HG02970 (cell line): Measurements from ENCODE around the gene OR5K4.
"Not testable (repeated sequence)": the region's sequence is repeated elsewhere in the genome, so short reads cannot be mapped to it uniquely, and the experiment has no call there.

Experiments used
- ATAC-seq: cut with Tn5 transposase; IDR thresholded peaks from one replicate; pipeline ENCODE4 v1.9.1; 2021; ENCODE audit warnings: mild to moderate bottlenecking, moderate library complexity, moderate number of reproducible peaks; ENCODE audit not compliant: unreplicated experiment, low FRiP score

Gene OR5K4

DNA sequence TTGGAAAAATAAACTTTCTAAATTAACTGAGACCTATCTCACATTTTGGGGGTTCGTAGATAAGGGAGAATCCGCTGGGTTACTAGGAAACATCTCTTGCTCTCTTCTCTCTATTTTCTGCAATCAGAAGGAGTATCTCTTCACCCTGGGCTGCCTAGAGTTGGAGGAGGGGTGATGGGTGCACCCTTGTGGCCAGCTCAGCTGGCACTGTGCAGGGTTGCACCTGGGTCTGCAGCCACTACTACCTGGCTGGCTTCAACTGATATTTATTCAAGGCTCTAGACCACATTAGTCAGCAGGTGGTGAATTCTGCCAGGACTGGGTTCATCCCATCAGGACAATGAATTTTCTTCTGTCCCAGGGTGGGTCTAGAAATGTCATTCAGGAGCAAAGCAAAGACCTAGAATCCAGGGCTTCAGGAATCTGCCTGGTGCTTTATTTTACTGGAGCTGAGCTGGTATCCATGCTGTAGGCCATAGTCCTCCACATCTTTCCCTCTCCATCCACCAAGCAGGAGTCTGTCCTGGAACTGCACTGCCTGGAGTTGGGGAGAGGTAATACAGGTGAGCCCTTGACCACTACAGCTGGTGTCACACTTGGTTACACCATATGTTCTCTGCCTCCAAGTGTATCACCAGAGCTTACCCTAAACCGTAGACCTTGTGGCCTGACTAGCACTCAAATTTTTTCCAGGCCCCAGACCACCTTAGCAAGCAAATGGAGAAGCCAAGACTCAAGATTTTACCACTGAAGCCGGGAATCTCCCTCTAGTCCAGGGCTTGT, 14.0 kb downstream of the OR5K4 start:
- no peak for ATAC-seq

DNA sequence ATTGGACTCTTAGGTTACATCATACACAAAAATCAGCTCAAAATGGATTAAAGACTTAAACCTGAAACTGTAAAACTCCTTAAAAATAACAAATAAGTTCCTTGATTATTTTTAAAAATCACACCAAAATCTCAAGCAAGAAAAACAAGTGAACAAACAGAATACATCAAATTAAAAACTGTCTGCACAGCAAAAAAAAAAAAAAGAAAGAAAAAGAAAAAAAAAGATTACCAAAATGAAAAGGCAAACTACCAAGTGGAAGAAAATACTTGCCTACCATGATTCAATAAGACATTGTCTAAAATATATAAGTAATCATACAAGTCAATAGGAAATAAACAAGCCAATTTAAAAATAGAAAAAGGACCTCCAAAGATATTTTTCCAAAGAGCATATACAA, 17.5 kb downstream of the OR5K4 start:
- no peak for ATAC-seq

DNA sequence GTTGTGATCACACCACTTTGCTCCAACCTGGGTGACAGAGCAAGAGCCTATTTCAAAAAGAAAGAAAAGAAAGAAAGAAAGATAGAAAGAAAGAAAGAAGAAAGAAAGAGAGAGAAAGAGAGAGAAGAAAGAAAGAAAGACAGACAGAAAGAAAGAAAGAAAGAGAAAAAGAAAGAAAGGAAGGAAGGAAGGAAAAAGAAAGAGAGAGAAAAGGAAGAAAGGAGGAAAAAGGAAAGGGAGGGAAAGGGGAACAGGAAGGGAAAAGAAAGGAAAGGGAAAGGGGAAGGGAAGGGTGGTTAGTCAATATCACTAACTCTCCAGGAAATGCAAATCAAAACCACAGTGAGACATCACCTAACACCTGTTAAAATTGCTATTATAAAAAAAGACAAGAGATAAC, 18.2 kb downstream of the OR5K4 start:
- no peak for ATAC-seq

DNA sequence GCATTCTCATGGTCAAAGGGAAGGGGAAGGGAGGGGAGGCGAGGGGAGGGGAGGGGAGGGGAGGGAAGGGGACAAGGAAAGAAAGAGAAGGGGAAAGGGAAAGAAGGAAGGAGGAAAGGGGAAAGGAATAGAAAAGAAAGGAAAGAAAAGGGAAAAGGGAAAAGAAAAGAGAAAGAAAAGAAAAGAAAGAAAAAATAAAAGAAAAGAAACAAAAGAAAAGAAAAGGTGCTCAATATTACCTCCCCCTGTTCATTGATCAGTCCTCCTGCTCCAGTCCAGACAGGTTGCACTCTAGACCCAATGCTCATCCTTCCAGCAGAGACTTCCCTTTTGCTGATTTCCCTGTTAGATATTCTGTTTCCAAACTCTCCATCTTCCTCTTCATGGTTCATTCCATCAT, 18.8 kb downstream of the OR5K4 start:
- ATAC-seq: no peak

DNA sequence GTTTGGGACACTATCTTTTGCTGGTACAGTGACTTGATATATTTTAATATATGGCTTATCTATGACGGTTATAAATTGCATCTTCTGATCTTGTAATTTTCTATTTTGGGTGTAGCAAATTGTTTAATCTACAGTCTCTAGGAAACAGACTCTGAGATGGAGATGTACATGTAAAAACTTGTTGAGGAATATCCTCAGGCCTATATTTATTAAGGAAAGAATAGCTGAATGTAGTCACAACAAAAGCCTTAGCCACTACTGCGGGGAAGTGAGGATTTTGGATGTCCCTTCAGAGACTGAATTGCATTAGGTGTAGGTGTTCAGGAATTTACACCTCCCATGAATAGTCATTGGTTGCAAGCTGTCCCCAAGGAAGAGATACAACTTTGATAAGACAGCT, 23.0 kb downstream of the OR5K4 start:
- ATAC-seq: no peak

DNA sequence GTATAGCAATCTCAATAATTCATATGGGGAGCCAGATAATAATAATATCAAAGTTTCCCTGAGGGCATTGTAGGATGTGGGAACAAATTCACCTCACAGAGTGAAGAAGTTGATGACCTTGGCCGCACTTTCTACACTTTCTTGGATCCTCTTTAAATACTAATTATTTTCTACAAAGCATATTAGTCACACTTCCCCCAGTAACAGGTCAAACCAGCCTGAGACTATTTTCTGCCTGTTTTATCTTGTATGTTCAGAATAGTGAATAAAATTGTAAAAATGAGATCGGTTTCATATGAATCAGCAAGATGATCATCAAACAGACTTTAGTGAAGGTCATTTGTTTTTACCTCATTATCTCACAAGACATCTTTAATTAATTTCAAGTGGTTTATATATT, 34.5 kb downstream of the OR5K4 start:
- no peak for ATAC-seq

DNA sequence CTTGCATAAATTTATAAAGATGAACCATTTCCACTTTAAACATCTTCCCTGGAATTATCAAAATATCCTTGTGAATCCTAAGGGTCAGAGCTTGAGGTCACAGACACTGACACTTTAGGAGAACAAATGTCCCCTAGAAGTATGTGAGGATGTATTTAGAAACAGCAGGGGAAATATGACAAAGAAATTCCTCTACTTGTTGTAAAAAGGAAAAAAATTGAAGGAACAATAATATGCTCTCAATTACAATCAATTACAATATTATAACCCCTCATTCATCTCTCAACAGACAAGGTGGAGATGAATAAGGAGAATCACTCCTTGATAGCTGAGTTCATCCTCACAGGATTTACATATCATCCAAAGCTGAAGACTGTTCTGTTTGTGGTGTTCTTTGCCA, 36.7 kb downstream of the OR5K4 start, which contains the start of gene OR5K3:
Gene OR5K3 (plus strand): TSS at position 301 of the 400 bp plus-strand sequence. CDS start 0 bp downstream, at position 301.
- ATAC-seq: no peak

DNA sequence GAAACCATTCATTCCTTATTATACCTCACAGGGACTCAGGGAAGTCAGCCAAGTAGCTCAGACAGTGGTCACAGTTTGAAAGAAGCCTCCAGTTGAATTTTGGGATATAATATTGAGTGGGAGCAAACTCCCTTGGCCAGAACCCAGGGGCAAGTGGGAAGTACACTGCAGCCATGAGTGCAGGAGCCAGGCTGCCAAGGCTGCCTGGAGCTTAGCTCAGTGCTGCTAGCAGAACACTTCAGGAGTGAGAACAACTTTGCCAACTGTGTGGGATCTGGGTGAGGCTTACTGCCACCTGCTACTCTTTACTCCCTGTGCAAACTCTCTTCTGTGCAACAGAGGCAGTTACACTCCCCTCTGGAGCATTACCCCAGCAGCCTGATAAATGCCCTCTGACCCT, 41.4 kb downstream of the OR5K4 start:
- no peak for ATAC-seq

DNA sequence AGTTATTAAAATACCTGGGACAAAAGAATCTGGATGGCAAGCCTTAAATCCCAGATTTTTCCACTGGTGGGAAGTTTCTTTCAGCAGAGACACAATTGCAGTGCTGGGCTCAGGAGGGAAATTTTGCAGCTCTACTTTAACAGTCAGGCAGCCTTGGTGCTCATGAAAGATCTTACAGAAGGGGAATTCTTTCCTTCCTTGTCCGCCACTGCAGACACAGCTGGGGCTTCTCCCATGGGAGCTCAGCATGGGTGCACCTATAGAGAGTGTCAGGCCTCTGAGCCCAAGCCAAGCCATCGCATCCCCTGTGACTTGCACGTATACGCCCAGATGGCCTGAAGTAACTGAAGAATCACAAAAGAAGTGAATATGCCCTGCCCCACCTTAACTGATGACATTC, 42.8 kb downstream of the OR5K4 start:
- not testable (repeated sequence) for ATAC-seq

DNA sequence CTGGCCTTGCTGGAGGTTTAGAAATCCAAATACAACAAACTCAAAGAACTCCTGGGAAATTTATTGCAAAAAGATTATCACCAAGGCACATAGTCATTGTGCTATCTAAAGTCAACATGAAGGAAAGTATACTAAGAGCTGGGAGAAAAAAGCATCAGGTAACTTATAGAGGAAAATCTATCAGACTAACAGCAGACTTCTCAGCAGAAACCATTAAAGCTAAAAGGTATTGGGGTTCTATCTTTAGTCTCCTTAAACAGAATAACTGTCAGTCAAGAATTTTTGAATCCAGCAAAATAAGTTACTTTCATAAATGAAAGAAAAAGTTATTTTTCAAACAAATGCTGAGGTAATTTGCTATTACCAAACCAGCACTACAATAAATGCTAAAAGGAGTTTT, 44.9 kb downstream of the OR5K4 start:
- no peak for ATAC-seq

DNA sequence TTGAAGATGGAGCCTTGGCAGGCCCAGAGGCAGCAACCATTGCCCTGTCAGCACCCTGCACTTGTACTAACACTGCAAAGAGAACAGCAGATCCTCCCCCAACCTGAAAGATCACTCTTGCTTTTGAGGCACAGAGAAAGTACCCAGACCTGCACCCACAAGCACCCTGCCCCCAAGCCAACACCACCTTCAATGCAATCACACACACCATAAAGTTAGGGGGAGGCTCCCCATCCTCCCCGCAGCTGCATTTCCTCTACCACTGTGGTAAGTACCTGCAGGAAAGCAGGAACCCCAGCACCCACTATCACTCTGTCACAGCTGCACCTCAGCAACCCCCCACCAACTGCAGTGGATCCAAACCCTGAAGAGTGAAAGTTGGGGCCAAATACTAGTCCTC, 48.9 kb downstream of the OR5K4 start:
- no peak for ATAC-seq

DNA sequence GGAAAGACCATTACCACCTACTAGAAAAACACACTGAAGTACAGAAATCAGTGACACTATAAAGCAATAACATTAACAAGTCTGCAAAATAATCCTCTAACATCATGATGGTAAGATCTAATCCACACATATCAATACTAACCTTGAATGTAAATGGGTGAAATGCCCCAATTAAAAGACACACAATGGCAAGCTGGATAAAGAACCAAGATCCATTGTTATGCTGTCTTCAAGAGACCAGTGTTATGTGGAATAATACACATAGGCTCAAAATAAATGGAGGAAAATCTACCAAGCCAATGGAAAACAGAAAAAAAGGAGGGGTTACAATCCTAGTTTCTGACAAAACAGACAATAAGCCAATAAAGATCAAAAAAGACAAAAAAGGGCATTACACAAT, 50.4 kb downstream of the OR5K4 start:
- no peak for ATAC-seq
